ENCODE results near the gene NELL1.

NELL1 gene

DNA sequence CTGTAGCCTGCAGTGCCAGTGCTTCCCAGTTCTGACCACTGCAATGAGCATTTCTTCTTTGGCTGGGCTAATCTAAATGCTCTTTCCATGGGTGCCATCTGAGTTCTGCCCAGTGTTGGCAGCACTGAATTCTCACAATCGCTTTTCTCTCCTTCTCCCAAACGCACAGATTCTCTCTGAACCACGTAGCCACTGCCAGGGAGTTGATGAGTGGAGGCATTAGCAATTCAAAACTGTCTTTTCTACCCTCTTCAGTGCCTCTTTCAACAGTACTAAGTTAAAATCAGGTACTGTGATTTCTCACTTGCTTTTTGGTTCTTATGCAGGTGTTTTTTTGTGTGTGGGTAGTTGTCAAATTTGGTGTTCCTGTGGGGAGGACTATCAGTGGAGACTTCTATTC lies 778.5 kb downstream of the NELL1 start:
- DNase-seq = no peak

DNA sequence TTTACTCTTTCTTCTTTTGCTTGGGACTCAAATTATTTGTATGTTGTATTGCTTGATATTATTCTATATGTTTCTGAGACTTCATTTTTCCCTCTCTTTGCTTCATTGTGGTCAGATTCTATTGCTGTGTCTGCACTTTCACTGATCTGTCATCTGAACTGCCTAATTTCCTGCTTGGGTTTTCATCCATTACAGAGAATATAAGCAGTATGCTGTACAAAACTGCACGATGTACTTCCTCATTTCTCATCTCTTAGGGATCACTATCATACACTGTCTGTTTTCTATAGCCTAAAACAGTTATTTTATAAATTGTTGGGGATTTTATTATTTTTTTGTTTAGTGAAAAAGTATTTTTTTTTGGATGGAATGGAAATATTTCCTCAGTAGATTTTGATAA lies 786.8 kb downstream of the NELL1 start:
- no peak for DNase-seq

DNA sequence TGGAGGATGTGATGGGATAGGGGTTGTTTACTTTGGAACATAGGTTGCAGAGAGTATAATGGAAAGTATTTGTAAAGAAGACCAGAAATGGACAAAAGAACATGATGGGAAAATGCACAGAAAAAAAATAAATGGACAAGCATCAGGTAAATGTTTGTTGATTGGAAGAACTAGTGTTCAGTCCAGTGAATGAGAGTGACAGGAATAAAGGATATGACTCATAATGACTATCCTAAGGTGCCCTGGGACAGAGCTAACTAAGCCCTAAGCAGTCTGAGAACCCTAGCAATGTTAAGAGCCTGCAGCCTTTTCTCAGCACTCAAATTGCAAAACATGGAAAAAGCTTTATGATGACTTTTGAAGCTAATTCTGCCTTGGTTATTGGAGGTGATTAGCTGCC lies 790.7 kb downstream of the NELL1 start:
- DNase-seq = no peak

DNA sequence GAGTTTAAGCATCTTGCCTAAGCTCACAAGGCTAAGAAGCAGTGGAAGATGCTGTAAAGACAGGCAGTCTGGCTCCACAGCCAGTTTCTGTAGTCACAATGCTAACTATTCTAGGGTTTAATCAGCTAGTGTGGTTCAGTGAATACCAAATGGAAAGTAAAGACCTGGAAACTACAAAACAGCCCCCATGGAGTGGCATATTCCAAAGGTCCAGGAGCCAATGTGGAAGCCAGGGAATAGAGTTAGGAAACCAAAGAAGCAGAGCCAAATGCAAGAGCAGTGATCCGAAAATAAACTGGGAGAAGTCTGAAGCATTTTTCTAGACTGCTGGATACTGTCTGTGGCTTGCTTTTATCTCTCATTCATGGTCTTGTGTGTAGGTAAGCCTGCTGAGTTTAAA lies 792.3 kb downstream of the NELL1 start:
- DNase-seq = no peak

DNA sequence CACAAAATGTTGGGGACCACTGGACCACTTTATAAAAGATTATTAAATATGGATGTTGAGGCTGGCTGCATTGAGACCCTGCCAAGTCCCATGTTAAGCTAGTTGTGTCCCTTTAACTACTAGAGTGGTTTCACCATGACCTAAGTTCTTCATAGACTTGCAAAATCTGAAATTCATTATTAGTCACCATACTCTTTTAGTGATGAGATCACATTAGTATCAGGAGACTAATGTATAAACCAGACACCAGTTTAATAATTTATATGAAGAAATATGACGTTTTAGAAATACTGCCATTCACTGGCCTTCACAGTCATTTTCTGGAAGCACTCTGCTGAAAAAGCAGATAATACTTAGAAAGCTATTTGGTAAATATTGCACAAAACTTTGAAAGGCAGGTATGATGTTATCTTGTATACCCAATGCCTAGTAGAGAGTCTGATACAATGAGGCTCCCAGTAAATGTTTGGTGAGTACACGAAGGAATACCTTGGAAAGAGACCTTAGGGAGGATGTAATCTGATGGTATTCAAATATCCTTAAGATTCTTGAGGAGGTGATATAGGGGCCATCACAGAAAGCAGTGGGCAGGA lies 795.3 kb downstream of the NELL1 start:
- DNase-seq = no peak

DNA sequence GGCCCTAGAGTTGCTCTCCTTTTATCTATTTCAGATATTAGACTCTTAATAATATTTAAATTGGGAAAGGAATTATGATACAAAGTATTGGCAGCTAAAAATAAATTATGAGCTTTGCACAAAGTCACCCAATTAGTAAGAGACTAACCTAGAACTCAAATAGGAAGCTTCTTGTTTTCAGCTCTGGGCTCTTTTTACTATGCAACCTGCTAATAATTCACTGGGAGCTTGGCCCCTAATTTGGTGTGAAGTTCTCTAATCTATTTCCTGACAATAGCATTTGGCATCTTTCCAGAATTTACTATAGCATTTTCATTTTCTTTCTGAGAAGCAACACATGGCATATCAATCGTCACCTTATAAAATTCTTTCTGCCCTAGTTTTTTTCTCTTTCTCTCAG lies 795.8 kb downstream of the NELL1 start:
- no peak for DNase-seq

DNA sequence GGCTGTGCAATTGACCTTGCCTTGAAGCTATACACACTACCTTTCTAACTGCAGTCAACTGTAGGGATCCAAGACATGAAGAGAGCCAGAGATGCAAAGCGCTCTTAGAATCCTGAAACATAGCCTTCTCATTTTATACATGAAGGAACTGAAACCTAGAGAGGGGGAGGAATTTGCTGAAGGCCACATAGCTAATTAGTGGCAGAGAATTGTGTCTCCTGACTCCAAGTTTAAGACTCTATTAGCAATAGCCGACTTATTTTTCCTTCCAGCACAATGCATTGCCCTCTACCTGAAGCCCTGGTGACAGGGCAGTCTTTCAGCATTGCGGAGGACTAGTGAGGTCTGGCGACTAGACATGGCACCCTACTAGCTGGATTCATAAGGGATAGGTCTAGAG lies 796.5 kb downstream of the NELL1 start:
- no peak for DNase-seq

DNA sequence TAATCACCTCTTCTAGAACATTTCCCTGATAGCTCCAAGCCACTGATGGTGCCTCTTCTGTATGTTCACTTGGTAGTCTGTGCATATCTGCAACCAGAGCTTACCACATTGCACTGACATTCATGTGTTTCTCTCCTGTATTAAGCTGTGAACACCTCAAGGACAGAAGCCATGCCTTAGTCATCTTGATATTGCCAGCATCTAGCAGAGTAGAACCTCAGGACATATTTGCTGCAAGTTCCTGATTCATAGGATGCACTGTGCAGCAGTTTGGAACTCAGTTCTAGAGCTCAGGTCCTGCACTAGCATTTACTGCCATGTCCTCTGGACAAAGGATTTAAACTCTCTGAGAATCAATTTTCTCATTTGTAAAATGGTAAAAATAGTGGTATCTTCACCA lies 801.1 kb downstream of the NELL1 start:
- no peak for DNase-seq

DNA sequence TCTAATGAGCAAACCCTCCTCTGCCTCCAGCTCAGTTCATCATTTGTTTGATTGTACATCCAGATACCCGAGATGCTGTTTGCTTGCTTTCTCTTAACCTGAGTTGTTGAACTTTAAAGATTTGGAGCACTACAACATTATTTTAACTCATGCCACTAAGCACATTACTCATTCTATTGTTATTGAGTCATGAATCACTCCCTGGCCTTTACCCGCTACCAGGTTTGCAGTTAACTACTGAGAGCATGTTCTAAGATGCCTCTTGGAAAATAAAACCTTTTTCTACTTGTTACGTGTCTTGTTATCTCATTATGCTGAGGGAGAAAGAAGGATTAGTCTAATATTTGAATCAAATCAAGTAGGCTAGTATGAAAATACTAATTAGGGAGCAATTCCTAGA lies 802.9 kb downstream of the NELL1 start:
- no peak for DNase-seq

DNA sequence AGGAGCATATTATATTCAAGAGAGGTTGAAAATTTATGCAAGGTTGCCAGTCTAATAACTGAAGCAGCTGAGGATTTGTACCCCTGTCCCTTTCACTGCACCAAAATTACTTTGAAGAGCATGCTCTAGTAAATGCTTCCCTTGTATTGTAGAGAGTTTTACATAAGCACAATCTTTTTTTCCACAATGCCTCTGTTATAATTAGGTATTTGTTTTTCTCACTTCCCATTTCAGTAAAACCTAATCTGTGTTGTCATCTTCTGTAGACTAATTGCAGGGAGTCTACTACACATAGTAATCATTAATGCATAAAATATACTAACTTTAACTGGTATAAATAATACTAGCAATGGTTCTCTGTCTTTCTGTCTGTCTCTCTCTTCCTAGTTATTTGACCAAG lies 805.1 kb downstream of the NELL1 start:
- no peak for DNase-seq

DNA sequence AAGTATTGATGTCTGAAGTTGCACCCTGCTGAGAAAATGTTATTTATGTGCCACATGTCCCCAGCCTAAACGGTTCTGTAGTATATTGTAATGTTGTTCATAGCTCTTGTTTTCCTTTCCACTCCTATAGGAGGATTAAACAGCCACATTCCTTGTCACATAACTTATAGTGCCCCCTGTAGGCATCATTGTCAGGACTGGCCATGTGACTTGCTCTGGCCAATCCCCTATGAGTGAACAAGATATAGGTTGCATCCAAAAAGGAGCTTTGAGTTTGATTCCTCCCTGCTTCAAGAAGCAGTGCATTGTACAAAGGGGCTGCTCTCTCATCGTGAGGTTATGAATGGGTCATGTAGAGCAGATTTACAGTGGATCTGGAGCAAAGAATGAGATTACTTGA lies 805.9 kb downstream of the NELL1 start:
- no peak for DNase-seq

DNA sequence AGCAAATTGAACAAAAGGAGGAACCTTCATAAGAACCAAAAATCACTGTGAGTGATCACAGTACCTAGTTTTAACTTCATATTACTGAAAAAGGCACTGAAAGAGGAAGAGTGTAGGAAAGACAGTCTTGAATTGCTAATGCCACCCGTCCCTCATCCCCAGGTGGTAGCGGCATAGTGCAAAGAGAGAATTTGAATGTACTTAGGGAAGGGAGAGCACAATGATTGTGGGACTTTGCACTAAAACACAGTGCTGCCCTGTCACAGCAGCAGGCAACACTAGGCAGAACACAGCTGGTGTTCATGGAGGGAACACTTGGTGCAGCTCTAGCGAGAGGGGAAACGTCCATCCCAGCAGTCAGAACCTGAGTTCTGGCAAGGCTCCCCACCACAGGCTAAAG lies 807.2 kb downstream of the NELL1 start:
- no peak for DNase-seq

DNA sequence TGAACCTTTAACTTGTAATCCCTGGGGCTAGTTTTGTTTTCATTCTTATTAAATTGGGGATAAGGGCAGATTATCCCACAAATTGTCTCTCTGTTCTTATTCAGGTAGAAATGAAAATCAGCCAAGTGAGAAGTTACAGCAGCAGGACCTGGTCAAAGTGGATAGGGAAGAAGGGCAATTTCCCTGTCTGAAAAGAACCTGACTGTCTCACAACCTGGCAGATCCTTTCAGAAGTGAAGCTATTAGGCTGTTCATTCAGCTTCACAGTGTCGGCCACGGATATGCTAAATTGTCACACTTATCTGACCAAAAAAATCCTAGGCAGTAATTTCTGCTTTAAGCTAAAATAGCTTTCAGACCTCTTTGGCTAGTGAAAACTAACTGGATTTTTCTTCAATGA lies 810.9 kb downstream of the NELL1 start:
- DNase-seq = no peak

DNA sequence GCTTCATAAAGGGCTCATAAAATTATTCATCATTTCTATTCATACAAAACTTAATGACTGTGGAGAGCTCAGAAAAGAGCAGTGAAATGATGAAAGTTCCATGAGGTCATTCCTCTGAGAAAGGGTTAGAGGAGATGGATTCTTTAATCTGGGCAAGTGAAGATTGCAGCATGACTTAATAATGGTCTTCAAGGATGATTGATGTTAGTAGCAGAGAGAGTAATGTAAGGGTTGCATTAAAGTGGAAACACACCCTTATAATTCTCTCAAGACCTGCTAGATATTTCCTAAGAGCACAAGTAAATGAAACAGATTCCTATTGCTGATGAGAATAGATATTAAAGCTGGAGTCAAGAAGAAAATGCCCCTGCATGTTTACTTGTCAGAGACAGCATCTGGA lies 811.9 kb downstream of the NELL1 start:
- DNase-seq = no peak

DNA sequence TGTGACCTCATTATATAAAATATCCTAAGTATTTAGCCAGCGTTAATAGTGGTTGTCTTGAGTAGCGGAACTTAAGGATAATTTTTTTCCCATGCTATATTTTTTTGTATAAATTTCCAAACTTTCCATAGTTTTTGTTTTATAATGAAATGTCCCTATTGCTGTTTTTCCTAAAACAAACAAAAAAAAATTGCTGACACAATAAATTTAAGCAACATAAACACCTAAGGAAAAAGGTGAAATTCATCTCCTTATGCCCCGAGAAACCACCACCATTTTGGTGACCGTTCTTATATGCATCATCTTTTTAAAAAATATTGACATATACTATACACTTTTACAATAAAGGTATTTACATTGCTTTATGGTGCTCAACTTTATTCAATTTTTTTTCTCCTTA lies 814.7 kb downstream of the NELL1 start:
- no peak for DNase-seq

DNA sequence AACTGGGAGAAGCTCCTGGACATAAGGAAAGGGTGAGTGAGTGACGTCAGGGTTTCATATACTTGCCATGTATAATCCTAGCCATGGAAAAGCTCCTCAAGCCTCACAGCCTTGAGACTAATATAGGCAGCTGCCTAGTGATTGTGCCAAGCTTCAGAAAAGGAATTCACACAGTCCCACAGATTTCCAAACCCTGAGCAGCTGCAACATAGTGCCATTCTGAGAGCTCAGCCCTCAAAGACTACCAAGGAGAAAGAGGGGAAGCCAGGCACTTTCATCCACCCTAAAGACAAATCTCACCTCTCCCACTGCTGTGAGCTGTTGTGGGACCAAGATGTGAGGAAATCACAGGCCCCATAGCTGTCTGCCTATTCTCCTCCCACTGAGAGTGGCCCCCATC lies 815.6 kb downstream of the NELL1 start:
- no peak for DNase-seq

DNA sequence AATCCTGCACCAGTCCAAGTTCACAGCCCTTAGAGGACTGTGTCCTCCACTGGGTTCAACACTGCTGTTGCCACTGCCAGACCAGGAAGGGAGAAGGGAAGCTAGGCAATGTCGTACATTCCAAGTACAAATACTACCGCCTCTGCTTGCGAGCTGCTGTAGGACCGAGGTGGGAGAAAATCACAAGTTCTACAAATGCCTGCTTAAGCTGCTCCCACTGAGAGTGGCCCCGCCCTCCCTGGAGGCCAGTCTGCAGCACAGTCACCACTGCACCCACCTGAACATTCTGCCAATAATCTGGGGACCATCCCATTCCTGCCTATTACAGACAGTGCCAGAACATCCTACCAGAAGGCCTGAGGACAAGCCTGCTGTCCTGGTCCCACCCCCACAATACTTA lies 816.0 kb downstream of the NELL1 start:
- no peak for DNase-seq

DNA sequence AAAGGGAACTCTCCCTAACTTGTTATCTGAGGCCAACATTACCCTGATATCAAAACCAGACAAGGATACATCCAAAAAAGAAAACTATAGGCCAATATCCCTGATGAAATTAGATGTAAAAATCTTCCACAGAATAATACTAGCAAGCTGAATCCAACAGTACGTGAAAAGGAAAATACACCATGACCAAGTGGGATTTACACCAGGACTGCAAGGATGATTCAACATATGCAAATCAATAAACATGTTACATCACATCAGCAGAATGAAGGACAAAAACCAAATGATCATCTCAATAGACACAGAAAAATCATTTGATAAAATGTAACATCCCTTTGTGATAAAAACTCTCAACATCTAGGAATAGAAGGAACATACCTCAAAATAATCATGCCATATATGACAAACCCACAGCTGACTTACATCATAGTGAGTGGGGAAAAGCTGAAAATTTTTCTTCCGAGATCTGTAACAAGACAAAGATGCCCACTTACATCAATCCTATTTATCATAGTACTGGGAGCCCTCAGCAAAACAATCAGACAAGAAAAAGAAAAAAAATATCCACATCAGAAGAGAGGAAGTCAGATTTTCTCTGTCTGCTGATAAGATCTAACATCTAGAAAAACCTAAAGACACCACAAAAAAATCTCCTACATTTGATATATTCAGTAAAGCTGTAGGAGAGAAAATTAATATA lies 820.2 kb downstream of the NELL1 start:
- DNase-seq = no peak

DNA sequence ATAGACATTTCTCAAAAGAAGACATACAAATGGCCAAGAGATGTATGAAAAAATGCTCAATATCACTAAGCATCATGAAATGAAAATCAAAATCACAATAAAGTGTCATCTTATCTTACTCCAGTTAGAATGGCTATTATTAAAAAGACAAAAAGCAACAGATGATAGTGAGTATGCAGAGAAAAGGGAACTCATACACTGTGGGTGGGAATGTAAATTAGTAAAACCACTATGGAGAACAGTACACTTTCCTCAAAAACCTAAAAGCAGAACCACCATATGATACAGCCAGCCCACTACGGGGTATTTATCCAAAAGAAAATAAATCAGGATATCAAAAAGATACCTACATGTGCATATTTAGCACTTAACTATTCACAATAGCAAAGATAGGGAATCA lies 823.5 kb downstream of the NELL1 start:
- no peak for DNase-seq

DNA sequence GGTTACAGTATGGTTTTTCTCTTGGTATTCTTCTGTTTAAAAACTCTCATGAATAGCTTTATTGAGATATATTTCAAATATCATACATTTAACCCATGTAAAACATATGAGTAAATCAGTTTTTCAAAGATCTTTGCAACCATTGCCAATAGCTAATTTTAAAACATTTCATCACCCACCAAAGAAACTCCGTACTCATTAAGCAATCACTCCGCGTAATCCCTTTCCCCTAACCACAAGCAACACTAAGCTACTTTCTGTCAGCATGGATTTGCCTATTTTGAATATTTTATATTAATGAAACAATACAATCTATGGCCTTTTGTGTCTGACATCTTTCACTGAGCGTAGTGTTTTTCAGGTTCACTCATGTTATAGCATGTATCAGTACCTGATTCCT lies 825.6 kb downstream of the NELL1 start:
- no peak for DNase-seq

DNA sequence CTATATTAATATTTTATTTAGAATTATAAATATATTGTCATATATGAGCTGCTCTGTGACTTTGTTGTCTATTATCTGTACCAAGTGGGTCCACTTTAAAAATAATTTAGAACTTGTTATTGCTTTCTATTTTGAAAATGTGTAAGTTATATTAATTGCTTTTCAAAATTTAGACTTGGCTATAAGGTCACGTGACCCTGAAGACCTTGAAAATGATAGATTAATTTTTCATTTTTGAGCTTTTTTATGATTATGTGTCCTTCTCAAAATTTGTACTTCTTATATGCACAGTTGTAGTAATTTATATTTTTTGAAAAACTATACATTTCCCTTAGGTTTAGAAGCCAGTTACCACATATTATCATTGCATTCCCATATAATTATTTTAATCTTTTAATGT lies 826.5 kb downstream of the NELL1 start:
- no peak for DNase-seq

DNA sequence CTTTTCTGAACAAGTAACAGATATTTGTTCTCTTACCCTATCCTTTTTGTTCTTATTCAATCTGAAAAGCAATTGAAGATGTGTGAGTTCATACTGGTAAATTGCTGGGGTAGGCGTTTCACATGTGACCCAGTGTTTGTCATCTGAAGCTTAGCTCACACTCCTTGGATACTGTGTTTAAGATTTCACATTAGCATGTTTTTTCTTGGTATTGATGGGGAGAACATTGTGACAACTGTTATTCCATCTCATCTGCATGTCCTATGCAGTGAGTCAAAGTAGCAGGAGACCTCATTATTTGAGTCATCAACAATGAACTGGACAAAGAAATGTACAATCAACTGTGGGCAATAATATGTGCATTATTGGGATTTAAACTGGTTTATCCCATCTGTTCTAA lies 831.9 kb downstream of the NELL1 start:
- DNase-seq = no peak

DNA sequence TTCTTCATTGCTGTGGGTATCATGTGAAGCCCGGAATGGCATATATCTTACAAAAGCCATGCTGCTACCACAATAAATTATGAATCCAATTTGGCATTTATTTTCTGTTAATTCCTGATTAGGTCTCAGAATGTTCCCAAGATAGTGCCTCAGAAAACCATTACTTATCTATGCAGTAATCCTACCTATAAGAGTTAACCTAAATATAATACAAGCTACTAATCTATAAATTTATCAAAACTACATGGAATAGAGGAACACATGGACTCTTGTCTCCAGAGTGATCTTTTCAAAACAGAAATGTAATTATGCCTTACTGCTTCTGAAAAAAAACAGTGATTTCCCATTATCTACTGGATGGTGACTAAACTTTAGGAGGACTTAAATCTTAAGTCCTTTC lies 835.7 kb downstream of the NELL1 start:
- DNase-seq = no peak

DNA sequence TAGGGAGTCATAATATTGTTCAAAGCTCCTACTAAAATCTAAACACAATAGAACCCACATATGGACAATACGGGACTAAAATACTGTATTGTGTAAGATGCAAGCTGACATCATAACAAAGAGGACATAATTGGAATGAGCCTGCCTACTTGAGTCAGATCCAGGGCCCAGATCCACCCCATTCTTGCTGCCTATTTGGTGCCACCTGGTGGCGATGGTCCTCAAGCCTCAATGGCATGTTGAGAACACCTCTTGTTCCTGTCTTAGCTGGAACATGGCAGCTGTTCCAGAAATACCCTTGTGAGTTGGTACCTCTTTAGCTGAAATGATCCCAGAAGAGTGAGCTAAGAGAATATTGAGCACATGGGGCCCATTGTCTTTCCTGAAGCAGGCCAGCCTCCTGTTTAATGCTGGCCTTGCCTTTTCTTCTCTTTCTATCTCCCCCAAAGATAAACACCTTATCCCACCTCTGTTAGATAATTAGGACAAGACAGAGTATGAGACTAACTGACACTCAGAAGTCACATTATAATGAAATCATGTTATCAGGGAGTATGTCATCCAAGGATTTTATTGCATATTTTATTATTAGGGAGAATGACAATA lies 842.6 kb downstream of the NELL1 start:
- no peak for DNase-seq

DNA sequence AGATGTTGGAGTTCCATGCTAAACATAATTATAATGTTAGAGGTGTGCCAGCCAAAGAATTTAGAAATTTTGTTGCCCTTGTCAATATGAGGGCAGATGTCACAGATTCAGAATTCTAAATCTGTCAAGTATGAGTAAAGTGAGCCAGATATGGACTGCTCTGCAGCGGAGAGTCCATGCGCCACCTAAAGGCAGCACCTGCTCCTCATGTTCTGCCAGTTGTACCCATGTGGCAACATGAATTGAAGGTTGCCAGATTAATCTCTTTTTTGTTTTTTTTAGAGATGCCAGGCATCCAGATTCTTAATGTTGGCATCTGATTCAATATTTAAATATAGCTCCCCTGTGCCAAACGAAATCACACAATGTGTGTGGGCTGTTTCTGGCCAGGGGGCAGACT lies 844.9 kb downstream of the NELL1 start:
- DNase-seq = no peak

Data from NK-92 treated with Interleukin-12 subunit alpha and Interleukin-12 subunit beta, amount 100 ng/mL, for 24 hours (cell line).